H9 (cell line): ENCODE data around the gene BHLHE23. TPM values are rescaled to one million over a fixed set of nuclear protein-coding genes. Genes with fewer than 3 reads are reported as not detected.

ENCODE experiments used
- DNase-seq: peaks from one replicate; pipeline ENCODE4 v3.0.0-alpha.2; 2017
- H2AFZ ChIP-seq: one replicate; pipeline ENCODE4 v1.6.1; 2013; ENCODE audit warnings: mild to moderate bottlenecking, low read length, control low read depth, moderate library complexity
- H2AK5ac ChIP-seq: 2 replicates; pipeline ENCODE4 v1.6.1; 2013; ENCODE audit warnings: low read length, control low read depth, mixed read lengths; ENCODE audit not compliant: insufficient read length
- H2BK120ac ChIP-seq: one replicate; pipeline ENCODE4 v1.6.1; 2013; ENCODE audit warnings: low read depth, mild to moderate bottlenecking, low read length, control low read depth, inconsistent platforms; ENCODE audit not compliant: poor library complexity, severe bottlenecking
- H2BK12ac ChIP-seq: 2 replicates; pipeline ENCODE4 v1.6.1; 2013; ENCODE audit warnings: low read length, control low read depth, mixed read lengths, low read depth; ENCODE audit not compliant: insufficient read length
- H2BK15ac ChIP-seq: 2 replicates; pipeline ENCODE4 v1.6.1; 2013; ENCODE audit warnings: low read depth, low read length, control low read depth
- H2BK20ac ChIP-seq: one replicate; pipeline ENCODE4 v1.6.1; 2013; ENCODE audit warnings: low read depth, mild to moderate bottlenecking, low read length, control low read depth, inconsistent platforms; ENCODE audit not compliant: poor library complexity, severe bottlenecking
- H2BK5ac ChIP-seq: 2 replicates; pipeline ENCODE4 v1.6.1; 2013; ENCODE audit warnings: low read length, control low read depth, mixed read lengths; ENCODE audit not compliant: insufficient read length
- H3K14ac ChIP-seq: 2 replicates; pipeline ENCODE4 v1.6.1; 2013; ENCODE audit warnings: low read length, control low read depth; ENCODE audit not compliant: insufficient read depth
- H3K18ac ChIP-seq: 2 replicates; pipeline ENCODE4 v1.6.1; 2013; ENCODE audit warnings: low read depth, mild to moderate bottlenecking, mixed read lengths, low read length, control low read depth; ENCODE audit not compliant: insufficient read length
- H3K23ac ChIP-seq: 2 replicates; pipeline ENCODE4 v1.6.1; 2013; ENCODE audit warnings: low read length, control low read depth, mixed read lengths, low read depth; ENCODE audit not compliant: insufficient read length
- H3K23me2 ChIP-seq: 2 replicates; pipeline ENCODE4 v1.6.1; 2013; ENCODE audit warnings: low read depth, mild to moderate bottlenecking, mixed read lengths, low read length, control low read depth; ENCODE audit not compliant: insufficient read length, poor library complexity, severe bottlenecking
- H3K27ac ChIP-seq: 2 replicates; pipeline ENCODE4 v1.5.1; 2013; ENCODE audit warnings: low read length, control low read depth, mixed read lengths, low read depth; ENCODE audit not compliant: insufficient read length
- H3K27me3 ChIP-seq: 2 replicates; pipeline ENCODE4 v1.6.1; 2013; ENCODE audit warnings: low read length, control low read depth, inconsistent platforms; ENCODE audit not compliant: insufficient read depth
- H3K4ac ChIP-seq: 2 replicates; pipeline ENCODE4 v1.6.1; 2013; ENCODE audit warnings: low read depth, mild to moderate bottlenecking, control low read depth, inconsistent platforms, low read length, moderate library complexity
- H3K4me1 ChIP-seq: 2 replicates; pipeline ENCODE4 v1.6.1; 2013; ENCODE audit warnings: low read length, control low read depth, inconsistent platforms; ENCODE audit not compliant: insufficient read depth
- H3K4me2 ChIP-seq: 2 replicates; pipeline ENCODE4 v1.6.1; 2013; ENCODE audit warnings: low read length, control low read depth, mixed read lengths; ENCODE audit not compliant: insufficient read length, insufficient read depth
- H3K56ac ChIP-seq: 2 replicates; pipeline ENCODE4 v1.6.1; 2013; ENCODE audit warnings: low read depth, mild to moderate bottlenecking, mixed read lengths, low read length, control low read depth; ENCODE audit not compliant: insufficient read length
- H3K79me1 ChIP-seq: 2 replicates; pipeline ENCODE4 v1.6.1; 2013; ENCODE audit warnings: low read depth, mild to moderate bottlenecking, moderate library complexity, low read length, control low read depth, inconsistent platforms; ENCODE audit not compliant: insufficient read depth, poor library complexity, severe bottlenecking
- H3K79me2 ChIP-seq: 2 replicates; pipeline ENCODE4 v1.6.1; 2013; ENCODE audit warnings: low read length, control low read depth, inconsistent platforms; ENCODE audit not compliant: insufficient read depth
- H3K9ac ChIP-seq: 2 replicates; pipeline ENCODE4 v1.6.1; 2013; ENCODE audit warnings: low read length, control low read depth, mixed read lengths; ENCODE audit not compliant: insufficient read length; ENCODE audit errors: extremely low read depth
- H3K9me3 ChIP-seq: one replicate; pipeline ENCODE4 v1.6.1; 2013; ENCODE audit warnings: low read depth, low read length, inconsistent platforms; ENCODE audit not compliant: control insufficient read depth
- H3T11ph ChIP-seq: one replicate; pipeline ENCODE4 v1.6.1; 2013; ENCODE audit warnings: mild to moderate bottlenecking, low read length, control low read depth, inconsistent platforms
- H4K20me1 ChIP-seq: one replicate; pipeline ENCODE4 v1.6.1; 2013; ENCODE audit not compliant: control insufficient read depth, insufficient read length, insufficient read depth
- H4K5ac ChIP-seq: 2 replicates; pipeline ENCODE4 v1.6.1; 2013; ENCODE audit warnings: low read depth, mild to moderate bottlenecking, mixed read lengths, low read length, control low read depth; ENCODE audit not compliant: insufficient read length
- H4K8ac ChIP-seq: replicated peaks from 2 replicates; pipeline ENCODE4 v1.6.1; 2013; ENCODE audit warnings: low read length, control low read depth, mixed read lengths, low read depth; ENCODE audit not compliant: insufficient read length
- H4K91ac ChIP-seq: 2 replicates; pipeline ENCODE4 v1.6.1; 2013; ENCODE audit warnings: low read depth, mild to moderate bottlenecking, moderate library complexity, mixed read lengths, low read length, control low read depth; ENCODE audit not compliant: insufficient read length
- H3K27ac Mint-ChIP-seq, 3 experiments: 2 replicates in 2 of 3; 3 replicates in 1 of 3; pipeline ENCODE4 v1.8.0; 2020 to 2021; ENCODE audit warnings: mixed read lengths in 3 of 3, mild to moderate bottlenecking in 1 of 3, moderate library complexity in 1 of 3
- H3K27me3 Mint-ChIP-seq: 2 replicates; pipeline ENCODE4 v1.8.0; 2021; ENCODE audit warnings: low read depth, mild to moderate bottlenecking, moderate library complexity, mixed read lengths
- H3K36me3 Mint-ChIP-seq, 3 experiments: 2 replicates in 2 of 3; 3 replicates in 1 of 3; pipeline ENCODE4 v1.8.0; 2020 to 2021; ENCODE audit warnings: low read depth in 3 of 3, mixed read lengths in 3 of 3; ENCODE audit not compliant: insufficient read depth in 1 of 3
- H3K4me1 Mint-ChIP-seq, 2 experiments: 2 replicates each; pipeline ENCODE4 v1.8.0; 2020; ENCODE audit warnings: mixed read lengths in 2 of 2
- H3K4me3 Mint-ChIP-seq, 2 experiments: 2 replicates in 1 of 2; 3 replicates in 1 of 2; pipeline ENCODE4 v1.8.0; 2020 to 2021; ENCODE audit warnings: mild to moderate bottlenecking in 2 of 2, mixed read lengths in 2 of 2, moderate library complexity in 1 of 2
- H3K9me3 Mint-ChIP-seq, 2 experiments: 2 replicates in 1 of 2; 3 replicates in 1 of 2; pipeline ENCODE4 v1.8.0; 2020; ENCODE audit warnings: mild to moderate bottlenecking in 2 of 2, mixed read lengths in 2 of 2, moderate library complexity in 1 of 2
- CTCF ChIP-seq: fragments of 200-600 bp; sonication (generic); conservative IDR thresholded peaks from 3 replicates; pipeline ENCODE4 v1.8.0; 2021; ENCODE audit warnings: antibody characterized with exemption, mild to moderate bottlenecking
- WGBS: extraction: QIAGEN DNeasy Blood & Tissue Kit; methylation state at CpG from one replicate; pipeline ENCODE4 v1.1.7; 2013; ENCODE audit warnings: missing lambda C conversion rate, low lambda C conversion rate, mixed read lengths; ENCODE audit not compliant: insufficient read length; ENCODE audit errors: extremely low coverage; 5-methylcytosine and 5-hydroxymethylcytosine counted together
- total RNA-seq: library from RNA; stranded (reverse); gene quantifications from 2 replicates; pipeline ENCODE4 v1.2.1, GENCODE V29; 2021

The BHLHE23 gene
- total RNA-seq, 1 experiment from 2014 or later, result 0.35 TPM

- Histone ChIP-seq H3K23me2 (no peaks in the 10 kb centered on the region), H4K8ac (no peak overlapping the region), H2AFZ (no peak overlapping the region), H2AK5ac (no peak overlapping the region), H2BK12ac (no peak overlapping the region), H3K9me3 (no peaks in the 10 kb centered on the region), H3K18ac (no peak overlapping the region), H2BK5ac (no peak overlapping the region), H3K79me2 (no peaks in the 10 kb centered on the region), H3K4ac (no peak overlapping the region), H2BK120ac (no peak overlapping the region), H3T11ph (no peak overlapping the region), H2BK20ac (no peak overlapping the region), H2BK15ac (no peak overlapping the region), H3K9ac (no peak overlapping the region), H3K56ac (no peak overlapping the region), H4K91ac (no peak overlapping the region), H3K23ac (no peak overlapping the region), H3K27ac (no peak overlapping the region), H3K4me1 (no peaks in the 10 kb centered on the region; the same call in 1 of the 2 replicates), H4K5ac (no peak overlapping the region), H3K27me3 (peaks cover 3% of the 10 kb centered on the region; the same call in 1 of the 2 replicates), H3K14ac (no peak overlapping the region), H3K79me1 (no peaks in the 10 kb centered on the region), H3K4me2 (peak overlapping the region; percentile 1), H4K20me1 (no peaks in the 10 kb centered on the region)
- Mint-ChIP-seq H3K27me3 (peaks cover 51% of the 10 kb centered on the region), H3K4me3 (peak overlapping the region in 1 of 2 experiments; percentile 49; a peak in 2 of 5 replicates), H3K27ac (no peak overlapping the region), H3K9me3 (peaks cover 23 to 25% of the 10 kb centered on the region in 2 experiments), H3K4me1 (peaks cover 21 to 24% of the 10 kb centered on the region in 2 experiments), H3K36me3 (peaks cover 10 to 24% (median 13%) of the 10 kb centered on the region in 3 experiments)
- no peak for DNase-seq
- TF ChIP-seq CTCF, result no peak
- WGBS, result no CpG with 5 or more reads among the region's 12 CpGs
Measured at GRCh38 chr20:63014287-63014686, 7.5 kb upstream of the BHLHE23 start.
